Activated naive CD4-positive, alpha-beta T cell treated with anti-CD3 and anti-CD28 coated beads for 36 hours (primary cell): ENCODE data around the gene PRKAR2B. TPM values are rescaled to one million over a fixed set of nuclear protein-coding genes. Genes with fewer than 3 reads are reported as not detected.

ENCODE experiments used
- CTCF ChIA-PET: fragments of 350-600 bp; sonication (Branson Sonifier 250); formaldehyde crosslinking; loops from one replicate; lab custom pipeline; 2021; ENCODE audit warnings: antibody characterized with exemption; lab: Charles Lee
- DNase-seq: peaks from one replicate; pipeline ENCODE4 v3.0.0-alpha.2; 2020
- H3K27ac Mint-ChIP-seq: one replicate; pipeline ENCODE4 v1.8.0; 2021; ENCODE audit warnings: mild to moderate bottlenecking, mixed read lengths
- H3K27me3 Mint-ChIP-seq: one replicate; pipeline ENCODE4 v1.8.0; 2021; ENCODE audit warnings: low read depth, mixed read lengths
- H3K36me3 Mint-ChIP-seq: one replicate; pipeline ENCODE4 v1.8.0; 2021; ENCODE audit warnings: low read depth, mixed read lengths
- H3K4me1 Mint-ChIP-seq: one replicate; pipeline ENCODE4 v1.8.0; 2021; ENCODE audit warnings: low read depth, mixed read lengths
- H3K4me3 Mint-ChIP-seq: one replicate; pipeline ENCODE4 v1.8.0; 2021; ENCODE audit warnings: mild to moderate bottlenecking, moderate library complexity, mixed read lengths
- H3K9me3 Mint-ChIP-seq: one replicate; pipeline ENCODE4 v1.8.0; 2021; ENCODE audit warnings: mixed read lengths
- intact Hi-C: fragments of 100-400 bp; cut with micrococcal nuclease; formaldehyde crosslinking; loops from one replicate; pipeline ENCODE4 v1.15.1; 2023
- total RNA-seq, 2 experiments: library from RNA; stranded (reverse); gene quantifications; one replicate each; pipeline ENCODE4 v1.2.3, GENCODE V29; 2021

The PRKAR2B gene
- total RNA-seq, 2 experiments from 2014 or later = 1.5 TPM

DNA sequence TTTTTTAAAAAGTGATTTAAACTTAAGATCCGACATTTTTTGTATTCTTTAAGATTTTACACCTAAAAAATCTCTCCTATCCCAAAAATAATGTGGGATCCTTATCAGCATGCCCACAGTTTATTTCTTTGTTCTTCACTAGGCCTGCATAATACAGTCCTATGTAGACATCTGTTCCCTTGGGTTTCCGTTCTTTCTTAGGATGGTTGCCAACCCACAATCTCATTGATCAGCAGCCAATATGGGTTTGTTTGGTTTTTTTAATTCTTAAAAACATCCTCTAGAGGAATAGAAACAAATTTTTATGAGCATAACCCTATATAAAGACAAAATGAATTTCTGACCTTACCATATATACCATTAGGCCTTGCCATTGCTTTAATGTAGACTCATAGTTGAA is 115.9 kb downstream of the PRKAR2B start:
- no peak overlapping the region for H3K27ac Mint-ChIP-seq
- no peaks in the 10 kb centered on the region for H3K27me3 Mint-ChIP-seq
- H3K9me3 Mint-ChIP-seq = no peaks in the 10 kb centered on the region
- no peaks in the 10 kb centered on the region for H3K4me1 Mint-ChIP-seq
- intact Hi-C loops = no loop called here
- DNase-seq = no peak
- CTCF ChIA-PET = no interaction called here
- H3K4me3 Mint-ChIP-seq = no peak overlapping the region
- H3K36me3 Mint-ChIP-seq = no peaks in the 10 kb centered on the region

DNA sequence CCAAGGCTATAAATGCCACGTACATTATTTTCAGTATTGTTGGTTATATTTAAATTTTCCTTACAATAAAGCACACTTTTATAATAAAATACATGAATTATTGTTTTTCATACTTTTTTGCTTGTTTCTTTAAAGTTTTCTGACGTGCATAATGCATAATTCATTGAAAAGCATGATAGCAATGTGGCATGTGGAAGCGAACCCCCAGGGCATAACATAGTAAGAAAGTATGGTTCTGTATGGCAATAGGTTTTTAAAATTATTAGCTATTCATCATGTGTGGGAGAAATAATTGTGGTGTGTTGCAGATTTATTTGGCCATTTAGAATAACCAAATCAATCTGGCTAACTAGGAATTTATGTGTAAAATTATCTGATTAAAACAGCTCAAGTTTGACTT is 116.9 kb downstream of the PRKAR2B start:
- CTCF ChIA-PET = interaction anchor here (1.3 to 2.5 kb wide), 3 partner anchors 9 to 14 kb away, joined by 3 to 6 read pairs (median 5); no protein-coding TSS in a partner anchor
- Mint-ChIP-seq H3K4me1 (no peaks in the 10 kb centered on the region), H3K9me3 (no peaks in the 10 kb centered on the region), H3K4me3 (no peak overlapping the region), H3K27me3 (no peaks in the 10 kb centered on the region), H3K27ac (no peak overlapping the region), H3K36me3 (no peaks in the 10 kb centered on the region)
- no peak for DNase-seq
- intact Hi-C loops = no loop called here

DNA sequence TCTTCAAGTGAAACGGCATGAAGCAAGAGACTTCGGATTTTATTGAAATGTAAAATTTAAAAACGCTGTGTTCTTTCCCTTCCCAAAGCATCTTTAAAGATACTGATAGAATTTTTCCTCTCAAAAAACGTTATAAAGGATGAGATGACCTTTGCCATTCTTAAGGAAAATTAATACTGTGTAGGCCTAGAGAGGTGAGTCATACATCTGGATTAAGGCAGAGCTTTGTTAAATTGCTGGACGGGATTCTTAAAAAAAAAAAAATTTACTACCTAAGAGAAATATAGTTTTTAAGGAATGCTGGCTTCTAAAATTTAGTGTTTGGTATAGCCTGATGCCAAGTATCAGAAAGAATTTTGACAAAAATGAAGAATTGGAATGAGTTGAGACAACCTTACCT is 118.0 kb downstream of the PRKAR2B start:
- no peaks in the 10 kb centered on the region for H3K27me3 Mint-ChIP-seq
- no peaks in the 10 kb centered on the region for H3K9me3 Mint-ChIP-seq
- no peaks in the 10 kb centered on the region for H3K36me3 Mint-ChIP-seq
- intact Hi-C loops = no loop called here
- H3K4me3 Mint-ChIP-seq = no peak overlapping the region
- peaks cover 2% of the 10 kb centered on the region for H3K4me1 Mint-ChIP-seq
- H3K27ac Mint-ChIP-seq = no peak overlapping the region
- CTCF ChIA-PET = interaction anchor here (0.7 to 2.5 kb wide), 4 partner anchors 10 to 60 kb away, joined by 3 to 6 read pairs (median 4); no protein-coding TSS in a partner anchor
- DNase-seq = no peak

DNA sequence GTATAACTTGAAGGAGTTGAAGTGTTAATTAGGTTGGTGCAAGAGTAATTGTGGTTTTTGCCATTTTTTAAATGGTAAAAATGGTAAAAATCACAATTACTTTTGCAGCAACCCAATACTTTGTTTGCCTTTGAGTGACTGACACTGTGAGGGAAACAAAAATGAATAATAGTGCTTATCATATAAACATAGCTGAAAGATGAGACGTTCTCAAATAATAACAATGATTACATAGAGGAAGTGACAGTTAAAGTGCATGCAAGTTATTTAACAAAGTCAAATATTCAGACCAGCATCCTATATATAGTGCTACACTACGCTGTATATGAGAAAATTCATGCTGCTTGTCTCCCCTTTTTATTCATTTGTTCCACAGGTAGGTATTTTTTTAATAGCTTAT is 119.6 kb downstream of the PRKAR2B start:
- no peak overlapping the region for H3K4me3 Mint-ChIP-seq
- DNase-seq = no peak
- no peak overlapping the region for H3K27ac Mint-ChIP-seq
- H3K9me3 Mint-ChIP-seq = no peaks in the 10 kb centered on the region
- H3K27me3 Mint-ChIP-seq = no peaks in the 10 kb centered on the region
- intact Hi-C loops = no loop called here
- peaks cover 1% of the 10 kb centered on the region for H3K36me3 Mint-ChIP-seq
- peaks cover 3% of the 10 kb centered on the region for H3K4me1 Mint-ChIP-seq
- CTCF ChIA-PET = interaction anchor here (0.7 to 1.6 kb wide), 4 partner anchors 14 to 579 kb away, joined by 3 to 7 read pairs (median 3); no protein-coding TSS in a partner anchor

DNA sequence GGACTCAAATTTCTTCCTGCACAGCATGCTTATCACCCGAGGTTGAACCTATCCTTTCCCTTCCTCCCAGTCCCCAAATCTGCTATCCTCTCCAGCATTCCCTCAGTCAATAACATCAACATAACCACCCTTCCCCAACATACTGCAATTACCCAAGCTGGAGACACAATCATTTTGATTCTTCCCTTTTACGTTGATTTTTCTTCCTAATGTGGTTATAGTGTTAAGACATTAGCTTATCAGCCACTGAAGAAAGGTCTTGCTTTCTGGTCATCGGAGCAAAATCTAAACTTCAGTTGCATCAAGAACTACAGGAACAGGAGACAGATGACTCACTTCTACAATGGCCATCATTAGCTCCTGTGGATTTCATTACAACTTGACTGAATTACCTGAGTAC is 120.8 kb downstream of the PRKAR2B start:
- no peaks in the 10 kb centered on the region for H3K27me3 Mint-ChIP-seq
- peaks cover 1% of the 10 kb centered on the region for H3K36me3 Mint-ChIP-seq
- CTCF ChIA-PET = interaction anchor here (0.6 to 1.6 kb wide), 3 partner anchors 18 to 578 kb away, joined by 3 to 7 read pairs (median 4); no protein-coding TSS in a partner anchor
- DNase-seq = no peak
- H3K9me3 Mint-ChIP-seq = no peaks in the 10 kb centered on the region
- H3K27ac Mint-ChIP-seq = no peak overlapping the region
- intact Hi-C loops = loop anchor here (5.0 kb wide), 2 partner anchors 738 to 1053 kb away; partner anchors contain the start of gene SYPL1
- no peak overlapping the region for H3K4me3 Mint-ChIP-seq
- H3K4me1 Mint-ChIP-seq = peaks cover 3% of the 10 kb centered on the region

DNA sequence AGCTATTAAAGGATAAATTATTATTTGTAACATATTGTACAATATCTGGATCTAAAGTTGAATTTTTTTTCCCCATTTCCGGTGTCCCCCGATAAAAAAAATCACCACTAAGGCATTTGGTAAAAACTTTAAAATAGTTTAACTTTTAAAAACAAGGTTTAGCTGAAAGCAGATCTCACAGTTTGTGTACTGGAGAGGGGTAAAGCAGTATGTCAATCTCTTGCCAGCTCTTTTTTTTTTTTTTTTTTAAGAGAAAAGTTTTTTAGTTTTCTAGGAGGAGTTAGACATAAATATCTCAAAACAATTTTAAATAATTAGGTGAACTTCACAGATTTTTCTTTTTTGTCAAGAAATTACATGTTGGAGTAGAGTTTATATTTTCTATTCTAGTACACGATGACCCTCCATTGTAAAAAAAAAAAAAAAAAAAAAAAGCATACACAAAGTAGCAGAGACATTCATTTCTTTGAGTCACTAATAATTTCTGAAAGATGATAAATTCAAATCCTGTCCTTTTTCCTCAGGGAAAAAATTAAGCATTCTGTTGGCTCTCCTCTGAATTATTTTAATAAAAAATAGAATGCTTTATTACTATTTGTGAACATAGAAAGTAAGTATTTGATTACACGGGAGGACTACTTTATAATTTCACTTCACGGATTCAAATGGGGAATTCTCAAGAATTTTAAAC is 122.4 kb downstream of the PRKAR2B start:
- intact Hi-C loops = loop anchor here (1.0 to 5.0 kb wide), 3 partner anchors 740 to 1096 kb away; partner anchors contain the start of gene SYPL1
- CTCF ChIA-PET = interaction anchor here (0.7 to 3.5 kb wide), 3 partner anchors 15 to 18 kb away, joined by 3 to 15 read pairs (median 4); no protein-coding TSS in a partner anchor
- H3K36me3 Mint-ChIP-seq = peaks cover 1% of the 10 kb centered on the region
- H3K27me3 Mint-ChIP-seq = no peaks in the 10 kb centered on the region
- no peak for DNase-seq
- no peaks in the 10 kb centered on the region for H3K9me3 Mint-ChIP-seq
- H3K4me3 Mint-ChIP-seq = peak overlapping the region; percentile 97
- H3K4me1 Mint-ChIP-seq = peaks cover 11% of the 10 kb centered on the region
- peak overlapping the region; percentile 99 for H3K27ac Mint-ChIP-seq

DNA sequence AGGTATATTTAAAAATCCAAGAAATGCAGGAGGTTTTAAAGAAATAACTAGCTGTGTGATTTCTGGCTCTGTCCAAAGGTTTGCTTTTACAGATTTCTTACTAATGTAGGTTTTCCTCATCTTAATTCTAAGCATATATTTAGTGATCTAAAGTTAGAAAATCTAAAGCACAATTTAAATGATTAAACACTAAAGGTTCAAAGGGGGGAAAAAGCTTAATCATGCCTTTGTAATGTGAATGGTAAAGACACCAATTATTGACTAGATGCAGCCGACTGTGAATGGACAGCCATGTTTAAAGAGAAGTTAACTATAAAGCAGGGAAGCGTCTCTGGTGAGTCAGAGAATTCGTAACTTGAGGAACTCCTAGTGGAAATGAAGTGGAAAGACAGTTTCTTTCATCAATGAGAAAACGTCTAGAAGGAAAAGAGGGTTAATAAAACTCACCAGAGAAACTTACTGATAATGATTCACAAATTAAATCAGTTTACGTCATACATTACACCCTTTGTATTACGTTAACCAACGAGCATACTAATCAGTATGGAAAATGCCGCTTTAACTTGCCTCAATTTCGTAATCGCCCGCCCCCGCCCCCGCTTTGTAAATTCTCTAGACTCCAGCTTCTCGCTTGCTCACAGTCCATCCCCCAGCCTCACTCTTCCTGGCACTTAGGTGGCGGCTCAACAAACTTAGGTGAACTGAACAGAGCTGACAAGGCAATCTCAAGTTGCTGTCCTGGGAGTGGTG is 123.2 kb downstream of the PRKAR2B start:
- DNase-seq = peak; percentile 86

DNA sequence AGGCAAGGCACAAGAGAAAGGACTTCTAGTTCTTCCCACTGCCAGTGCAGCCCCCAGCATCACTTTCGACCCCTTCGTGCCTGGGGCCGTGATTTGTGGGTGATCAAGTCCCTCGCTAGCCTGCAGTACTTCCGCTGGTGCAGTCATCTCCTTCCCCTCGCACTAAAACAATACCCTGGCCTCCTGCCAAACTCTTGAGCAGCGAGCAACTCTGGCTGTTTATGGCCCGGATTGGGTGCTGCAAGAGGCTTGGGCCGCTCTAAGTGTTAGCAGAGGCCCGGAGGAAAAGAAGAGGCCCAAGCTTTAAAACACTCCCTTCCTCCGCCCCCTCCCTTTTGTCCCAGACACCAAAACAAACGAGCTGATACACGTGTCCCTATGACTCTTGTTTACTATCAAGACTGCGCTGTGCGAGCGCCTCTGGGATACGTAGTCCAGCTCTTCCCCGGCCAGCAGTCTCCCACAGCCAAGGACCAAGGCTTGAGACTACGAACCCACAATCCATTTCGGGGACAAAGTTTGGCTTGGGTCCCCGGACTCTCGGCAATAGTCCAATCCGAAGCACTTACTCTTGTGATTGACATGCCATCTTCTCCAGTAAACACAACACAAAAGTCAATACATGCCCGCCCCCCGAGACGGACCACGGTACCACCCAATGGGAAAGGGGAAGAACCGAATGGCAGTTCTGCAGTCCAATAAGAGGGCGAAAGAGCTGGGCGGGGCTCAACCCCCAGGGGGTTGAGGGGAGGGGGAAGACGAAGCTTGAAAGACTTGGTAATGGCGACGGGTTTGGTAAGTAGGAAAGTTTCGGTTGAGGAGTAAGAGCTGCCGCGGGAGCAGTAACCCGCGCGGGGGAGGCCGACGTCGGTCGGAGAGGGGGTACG is 124.0 kb downstream of the PRKAR2B start, which contains the start of gene HBP1:
HBP1 (plus strand) TSS at position 771 of the 887 bp plus-strand sequence. CDS start 10,891 bp downstream, outside the sequence.
- peaks cover 1% of the 10 kb centered on the region for H3K36me3 Mint-ChIP-seq
- peak within 1 kb of the TSS; percentile 99 for H3K27ac Mint-ChIP-seq
- peak; percentile 99 for DNase-seq
- no peaks in the 10 kb centered on the region for H3K27me3 Mint-ChIP-seq
- intact Hi-C loops = loop anchor here (1.0 to 5.0 kb wide), 16 partner anchors 12 to 1492 kb away; partner anchors contain the start of genes CCDC71L, COG5, DLD and DNAJB9
- peaks cover 23% of the 10 kb centered on the region for H3K4me1 Mint-ChIP-seq
- H3K9me3 Mint-ChIP-seq = no peaks in the 10 kb centered on the region
- H3K4me3 Mint-ChIP-seq = peak within 1 kb of the TSS; percentile 97
- CTCF ChIA-PET = interaction anchor here (0.7 to 3.5 kb wide), 8 partner anchors 11 to 302 kb away, joined by 3 to 15 read pairs (median 4); no protein-coding TSS in a partner anchor

More for the DNA sequence above, 123.2 kb downstream of the PRKAR2B start:
- H3K4me1 Mint-ChIP-seq = peaks cover 15% of the 10 kb centered on the region
- intact Hi-C loops = loop anchor here (1.0 to 5.0 kb wide), 16 partner anchors 13 to 1491 kb away; partner anchors contain the start of genes CCDC71L, COG5, DLD and DNAJB9
- peak overlapping the region; percentile 97 for H3K4me3 Mint-ChIP-seq
- CTCF ChIA-PET = interaction anchor here (0.7 to 3.5 kb wide), 7 partner anchors 16 to 301 kb away, joined by 3 to 15 read pairs (median 4); no protein-coding TSS in a partner anchor
- no peaks in the 10 kb centered on the region for H3K27me3 Mint-ChIP-seq
- H3K36me3 Mint-ChIP-seq = peaks cover 1% of the 10 kb centered on the region
- peak overlapping the region; percentile 99 for H3K27ac Mint-ChIP-seq
- H3K9me3 Mint-ChIP-seq = no peaks in the 10 kb centered on the region

DNA sequence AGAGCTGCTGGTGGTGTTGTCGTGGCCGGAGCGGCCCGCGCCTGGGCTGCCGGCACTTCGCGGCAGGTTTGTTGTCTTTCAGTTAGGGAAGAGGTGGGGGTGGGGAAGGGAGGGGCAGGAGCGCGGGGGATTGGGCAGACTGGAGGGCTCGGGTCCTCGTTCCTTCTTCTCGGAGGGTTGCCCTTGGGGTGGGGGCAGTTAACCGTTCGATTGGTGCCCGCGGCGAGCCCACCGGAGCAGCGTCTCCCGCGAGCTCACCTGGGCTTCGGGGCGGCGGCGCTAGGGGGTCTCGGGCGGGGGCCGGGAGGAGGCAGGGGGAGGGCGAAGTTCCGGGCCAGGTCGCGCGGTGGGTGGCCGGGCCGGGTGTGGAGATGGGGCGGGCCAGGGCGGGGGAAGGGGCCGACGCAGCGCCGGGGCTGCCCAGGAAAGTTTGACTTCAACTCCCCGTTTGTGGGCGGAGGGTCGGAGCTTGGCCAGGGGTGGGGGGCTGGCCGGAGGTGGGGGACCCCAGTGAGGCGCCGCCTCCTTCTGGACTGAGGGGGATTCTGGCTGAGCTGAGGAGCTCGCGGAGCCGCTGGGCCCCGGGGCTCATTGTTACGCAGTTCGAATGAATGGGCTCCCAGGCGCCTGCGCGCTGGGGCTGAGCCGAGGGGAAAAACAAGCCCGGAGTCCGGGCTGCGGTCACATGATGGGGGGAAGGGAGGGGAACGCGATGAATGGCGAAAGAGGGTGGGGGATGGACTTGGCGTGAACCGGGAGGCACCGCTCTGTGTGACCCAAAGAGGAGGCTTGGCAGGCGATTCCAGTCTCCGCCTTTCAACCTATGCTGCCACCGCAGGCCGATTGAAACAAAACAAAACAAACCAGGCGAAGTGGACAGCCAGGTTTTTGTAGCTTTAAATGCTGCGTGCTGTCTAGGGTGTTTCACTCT is 124.9 kb downstream of the PRKAR2B start:
- Mint-ChIP-seq H3K9me3 (no peaks in the 10 kb centered on the region), H3K4me1 (peaks cover 32% of the 10 kb centered on the region), H3K27me3 (no peaks in the 10 kb centered on the region), H3K36me3 (peaks cover 1% of the 10 kb centered on the region), H3K4me3 (peak overlapping the region; percentile 97), H3K27ac (peak overlapping the region; percentile 99)
- peak; percentile 95 for DNase-seq
- CTCF ChIA-PET = interaction anchor here (0.7 to 3.5 kb wide), 9 partner anchors 10 to 303 kb away, joined by 3 to 15 read pairs (median 5); no protein-coding TSS in a partner anchor
- intact Hi-C loops = loop anchor here (1.0 to 10.0 kb wide), 8 partner anchors 43 to 1493 kb away; partner anchors contain the start of genes DNAJB9, SYPL1 and THAP5
